H1 (cell line): ENCODE data around the gene PCNX1. TPM values are rescaled to one million over a fixed set of nuclear protein-coding genes. Genes with fewer than 3 reads are reported as not detected.

Experiments used
- CBX8 ChIP-seq: fragments of 300-800, 300-1000 bp; sonication (generic); IDR thresholded peaks from 2 replicates; pipeline ENCODE4 v1.7.1; 2016; ENCODE audit warnings: low read depth, low read length, borderline replicate concordance
- JUN ChIP-seq: IDR thresholded peaks from 2 replicates; pipeline ENCODE4 v1.6.1; 2011; ENCODE audit warnings: low read depth, mild to moderate bottlenecking, improper control_type of control experiment, low read length
- KDM5A ChIP-seq: fragments of 200-600 bp; IDR thresholded peaks from 2 replicates; pipeline ENCODE4 v1.7.1; 2012; ENCODE audit warnings: mild to moderate bottlenecking, low read length, inconsistent platforms, mixed read lengths
- NRF1 ChIP-seq: IDR thresholded peaks from 2 replicates; pipeline ENCODE4 v1.6.1; 2011; ENCODE audit warnings: mild to moderate bottlenecking, low read depth, low read length, improper control_type of control experiment
- RAD21 ChIP-seq, 2 experiments: IDR thresholded peaks in 1 of 2; conservative IDR thresholded peaks in 1 of 2; 2 replicates each; pipeline ENCODE4 v1.6.1; 2011; ENCODE audit warnings: low read depth in 2 of 2, low read length in 2 of 2, improper control_type of control experiment in 1 of 2, inconsistent platforms in 1 of 2, mild to moderate bottlenecking in 1 of 2, moderate library complexity in 1 of 2
- RBBP5 ChIP-seq: IDR thresholded peaks from 2 replicates; pipeline ENCODE4 v1.7.1; 2012; ENCODE audit warnings: low read depth, mild to moderate bottlenecking, inconsistent platforms, low read length, moderate library complexity, borderline replicate concordance
- TEAD4 ChIP-seq: IDR thresholded peaks from 2 replicates; pipeline ENCODE4 v1.6.1; 2012; ENCODE audit warnings: low read depth, low read length, inconsistent platforms, mixed read lengths
- polyA plus RNA-seq, 7 experiments: library from polyadenylated mRNA; depleted of rRNA in 3 of 7; stranded (reverse) in 5 of 7; unstranded in 2 of 7; fragments of >200 nt in 5 of 7; fragments of 200-250 nt in 2 of 7; gene quantifications; 1 replicate in 5 of 7; 2 replicates in 1 of 7; 4 replicates in 1 of 7; pipeline versions ENCODE4 v1.2.1 to v1.2.3, GENCODE V29; 2011 to 2013; ENCODE audit warnings: missing spikeins in 2 of 7, mixed read lengths in 2 of 7
- total RNA-seq: library from RNA; stranded (reverse); fragmentation: NEBNext Ultra II Directional; extraction: Animal tissue kit (Norgen Biotek cat#: 25700); gene quantifications from 2 replicates; pipeline ENCODE4 v1.2.1, GENCODE V29; 2021

The PCNX1 gene
- total and polyA plus RNA-seq, 2 of the 8 experiments (the other 6 are each of a cell fraction or from before 2014, with no cell fraction given) = 37.7 to 53.2 TPM

- TF ChIP-seq NRF1 (no peak), RAD21 (IDR thresholded peaks at IDR 0.05 in 1 of 2, conservative IDR thresholded peaks at IDR 0.05 in 1 of 2; ENCODE audit: low read depth in 2 of 2, low read length in 2 of 2) (no peak), RBBP5 (no peak), JUN (no peak), CBX8 (no peak), KDM5A (no peak), TEAD4 (no peak)
These were observed 153.7 kb downstream of the PCNX1 start (continued) for GRCh38 chr14:71060825-71061455.
